Testis (tissue), 3 donors: Measurements from ENCODE around the gene ARSG. TPM values are rescaled to one million over a fixed set of nuclear protein-coding genes. Genes with fewer than 3 reads are reported as not detected.

ENCODE experiments used
- DNase-seq: peaks from one replicate; pipeline ENCODE4 v3.0.0-alpha.2; 2019
- H3K27ac ChIP-seq, 2 donors: fragments of 200-600 bp; sonication (generic); one replicate each; pipeline ENCODE4 v1.5.1; 2019
- H3K27me3 ChIP-seq: fragments of 200-600 bp; sonication (generic); one replicate; pipeline ENCODE4 v1.5.1; 2019
- H3K36me3 ChIP-seq: fragments of 200-600 bp; sonication (generic); one replicate; pipeline ENCODE4 v1.5.1; 2017; ENCODE audit warnings: low read depth; ENCODE audit errors: missing control alignments
- H3K4me1 ChIP-seq: fragments of 200-600 bp; sonication (generic); one replicate; pipeline ENCODE4 v1.5.1; 2019
- H3K4me3 ChIP-seq, 2 donors: fragments of 200-600 bp; sonication (generic); one replicate each; pipeline ENCODE4 v1.5.1; 2017 to 2019
- H3K9me3 ChIP-seq: fragments of 200-600 bp; sonication (generic); one replicate; pipeline ENCODE4 v1.5.1; 2017
- CTCF ChIP-seq, 3 experiments: fragments of 450-650 bp in 2 of 3; fragments of 200-600 bp in 1 of 3; sonication (generic) in 1 of 3; IDR thresholded peaks; one replicate each; pipeline ENCODE4 v1.5.1; 2016 to 2019; ENCODE audit warnings: antibody characterized with exemption in 3 of 3, mild to moderate bottlenecking in 2 of 3, moderate library complexity in 1 of 3
- POLR2A ChIP-seq: fragments of 450-650 bp; IDR thresholded peaks from one replicate; pipeline ENCODE4 v1.6.1; 2017; ENCODE audit warnings: antibody characterized with exemption, mild to moderate bottlenecking, moderate library complexity
- WGBS, 2 donors: methylation state at CpG; one replicate each; pipeline ENCODE4 v1.1.5; 2018; 5-methylcytosine and 5-hydroxymethylcytosine counted together
- intact Hi-C: fragments of 100-400 bp; cut with DNase I; formaldehyde crosslinking; loops from one replicate; pipeline ENCODE4 v1.15.1; 2023; ENCODE audit warnings: low total_unique reads
- polyA plus RNA-seq: library from polyadenylated mRNA; stranded (reverse); fragments of 350-450 nt; fragmentation: Illumina TruSeq; extraction: RNeasy Lipid Tissue Mini Kit (QIAGEN cat#74804); gene quantifications from one replicate; pipeline ENCODE4 v1.2.3, GENCODE V29; 2014; ENCODE audit warnings: low read depth, low replicate concordance; ENCODE audit not compliant: insufficient read depth
- total RNA-seq, 2 donors: library from RNA; depleted of rRNA; stranded (reverse); fragments of >200 nt; gene quantifications; one replicate each; pipeline ENCODE4 v1.2.3, GENCODE V29; 2016

ARSG gene
- total and polyA plus RNA-seq, 3 donors from 2014 or later: 7.4 to 16.9 (median 12.5) TPM

- Histone ChIP-seq H3K27ac (no peak overlapping the region), H3K4me3 (no peak overlapping the region), H3K9me3 (no peaks in the 10 kb centered on the region), H3K27me3 (no peaks in the 10 kb centered on the region), H3K36me3 (no peaks in the 10 kb centered on the region), H3K4me1 (no peaks in the 10 kb centered on the region)
- intact Hi-C loops: no loop called here
- WGBS, 2 donors: 95 to 99% methylated on average over 3 of the region's 3 CpGs
- DNase-seq: no peak
- TF ChIP-seq CTCF (IDR thresholded peaks at IDR 0.05): no peak
- TF ChIP-seq POLR2A: no peak
Observed at GRCh38 chr17:68417317-68417716, 126.0 kb downstream of the ARSG start.

- TF ChIP-seq CTCF (IDR thresholded peaks at IDR 0.05) (no peak), POLR2A (no peak)
- Histone ChIP-seq H3K4me3 (no peak overlapping the region), H3K27ac (no peak overlapping the region), H3K36me3 (no peaks in the 10 kb centered on the region), H3K9me3 (no peaks in the 10 kb centered on the region), H3K4me1 (no peaks in the 10 kb centered on the region), H3K27me3 (no peaks in the 10 kb centered on the region)
- no peak for DNase-seq
- WGBS, 2 donors: 78 to 79% methylated on average over 4 of the region's 4 CpGs
- intact Hi-C loops: no loop called here
Observed at GRCh38 chr17:68418876-68419275, 127.6 kb downstream of the ARSG start.

- no peaks in the 10 kb centered on the region for H3K4me1 ChIP-seq
- intact Hi-C loops: no loop called here
- H3K36me3 ChIP-seq: no peaks in the 10 kb centered on the region
- H3K4me3 ChIP-seq: no peak overlapping the region
- H3K9me3 ChIP-seq: no peaks in the 10 kb centered on the region
- H3K27ac ChIP-seq: no peak overlapping the region
- TF ChIP-seq CTCF (IDR thresholded peaks at IDR 0.05): no peak
- no peak for TF ChIP-seq POLR2A
- H3K27me3 ChIP-seq: no peaks in the 10 kb centered on the region
- DNase-seq: no peak
- WGBS, 2 donors: 91 to 95% methylated on average over 14 of the region's 14 CpGs
Observed at GRCh38 chr17:68420065-68420464, 128.8 kb downstream of the ARSG start.

GRCh38 chr17:68421486-68421885 lies 130.2 kb downstream of the ARSG start:
- Histone ChIP-seq H3K36me3 (no peaks in the 10 kb centered on the region), H3K4me1 (no peaks in the 10 kb centered on the region), H3K4me3 (no peak overlapping the region), H3K27ac (no peak overlapping the region), H3K27me3 (no peaks in the 10 kb centered on the region), H3K9me3 (no peaks in the 10 kb centered on the region)
- TF ChIP-seq POLR2A (no peak), CTCF (IDR thresholded peaks at IDR 0.05) (no peak)
- intact Hi-C loops: no loop called here
- no peak for DNase-seq
- WGBS, 2 donors: 87 to 92% methylated on average over 9 of the region's 9 CpGs

GRCh38 chr17:68422821-68423220 lies 131.5 kb downstream of the ARSG start:
- Histone ChIP-seq H3K4me3 (no peak overlapping the region), H3K9me3 (no peaks in the 10 kb centered on the region), H3K27ac (no peak overlapping the region), H3K4me1 (no peaks in the 10 kb centered on the region), H3K27me3 (no peaks in the 10 kb centered on the region), H3K36me3 (no peaks in the 10 kb centered on the region)
- no peak for TF ChIP-seq POLR2A
- TF ChIP-seq CTCF (IDR thresholded peaks at IDR 0.05): no peak
- intact Hi-C loops: no loop called here
- no peak for DNase-seq
- WGBS, 2 donors: 88 to 93% methylated on average over 8 of the region's 8 CpGs
